GM10847 (cell line): ENCODE data around the gene SLC29A3.

ENCODE experiments used
- POLR2A ChIP-seq: IDR thresholded peaks from 2 replicates; pipeline ENCODE4 v1.6.1; 2011; ENCODE audit not compliant: insufficient read length; ENCODE audit errors: extremely low read depth

SLC29A3 gene

DNA sequence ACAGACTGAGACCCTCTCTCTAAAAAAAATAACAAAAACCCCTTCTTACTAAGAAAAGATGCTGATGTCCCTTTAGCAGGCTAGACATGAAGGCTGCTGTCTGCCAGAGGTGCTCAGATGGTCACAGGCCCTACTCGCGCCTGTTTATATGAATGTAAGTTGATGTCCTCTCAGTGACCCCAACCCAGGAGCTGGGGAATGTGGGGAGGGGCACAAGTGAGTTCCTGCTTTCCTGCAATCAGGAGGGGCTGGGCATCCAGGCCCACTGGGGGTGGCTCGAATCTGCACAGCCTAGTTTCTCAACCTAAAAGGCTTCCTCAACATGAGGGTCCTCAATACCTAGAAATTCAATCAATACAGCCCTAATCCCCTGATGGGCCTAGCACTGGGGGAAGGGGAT, 12.1 kb upstream of the SLC29A3 start:
- no peak for TF ChIP-seq POLR2A

DNA sequence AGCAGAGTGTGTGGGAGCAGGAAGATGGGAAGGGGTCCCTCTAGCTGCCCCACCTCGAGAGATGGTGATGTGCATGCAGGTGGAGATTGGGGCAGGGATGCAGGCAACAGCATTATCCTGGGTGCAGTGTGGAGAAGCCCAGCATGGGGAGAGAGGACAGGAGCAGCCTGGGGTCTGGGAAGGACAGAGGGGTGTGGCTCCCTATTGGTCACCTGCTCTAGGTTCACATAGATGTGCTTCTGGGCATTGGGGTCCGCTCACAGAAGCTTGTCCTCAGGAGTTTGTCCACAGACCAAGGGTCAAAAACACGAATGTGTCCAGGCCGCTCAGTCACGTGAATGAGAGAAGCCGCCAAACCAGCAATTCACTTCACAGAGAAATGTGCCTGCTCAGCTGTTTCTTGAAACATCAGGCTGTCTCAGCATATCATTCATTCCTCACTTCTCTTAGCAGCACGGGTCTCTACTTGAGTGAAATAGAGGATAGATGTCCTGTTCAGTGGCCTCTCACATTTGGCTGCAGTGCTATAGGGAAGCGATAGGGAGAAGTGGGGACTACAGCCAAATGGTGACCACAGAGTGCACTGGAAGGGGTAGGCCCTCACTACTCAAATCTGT, 11.5 kb upstream of the SLC29A3 start:
- no peak for TF ChIP-seq POLR2A

DNA sequence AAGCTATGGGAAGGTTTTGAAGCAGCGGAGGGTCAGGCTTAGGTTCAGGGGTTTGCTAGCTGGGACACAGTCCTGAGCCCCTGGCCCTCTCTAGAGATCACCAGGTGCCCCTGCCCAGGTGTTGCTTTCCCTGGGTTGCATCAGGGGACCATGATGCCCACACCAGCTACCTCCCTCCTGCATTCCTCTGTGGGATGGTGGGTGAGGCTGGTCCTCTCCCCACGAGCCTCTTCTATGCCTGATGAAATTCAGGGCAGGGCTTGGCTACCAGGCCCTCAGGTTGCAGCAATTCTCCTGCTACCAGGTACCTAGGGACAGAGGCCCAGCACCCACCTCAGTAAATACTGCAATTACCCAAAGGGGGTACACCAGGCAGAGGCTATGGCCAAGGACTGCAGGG, 10.8 kb upstream of the SLC29A3 start:
- no peak for TF ChIP-seq POLR2A

DNA sequence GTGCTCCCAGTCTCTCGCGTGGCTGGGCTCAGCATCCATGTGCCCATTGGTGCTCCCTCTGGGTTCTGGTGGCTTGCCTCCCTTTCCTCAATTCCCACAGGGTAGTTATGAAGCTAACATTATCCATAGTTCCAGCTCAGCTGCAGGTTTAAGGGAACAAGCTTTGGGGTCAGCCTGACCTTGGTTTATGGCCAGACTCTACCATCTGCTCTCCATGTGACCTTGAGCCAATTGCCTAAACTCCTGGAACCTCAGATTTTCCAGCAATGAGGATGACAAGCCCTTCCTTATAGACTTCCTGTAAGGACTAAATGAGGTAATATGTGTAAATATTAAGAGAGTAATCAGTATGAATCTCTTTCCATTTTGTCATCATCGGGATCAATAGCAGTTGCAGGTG, 10.1 kb upstream of the SLC29A3 start:
- TF ChIP-seq POLR2A = no peak

DNA sequence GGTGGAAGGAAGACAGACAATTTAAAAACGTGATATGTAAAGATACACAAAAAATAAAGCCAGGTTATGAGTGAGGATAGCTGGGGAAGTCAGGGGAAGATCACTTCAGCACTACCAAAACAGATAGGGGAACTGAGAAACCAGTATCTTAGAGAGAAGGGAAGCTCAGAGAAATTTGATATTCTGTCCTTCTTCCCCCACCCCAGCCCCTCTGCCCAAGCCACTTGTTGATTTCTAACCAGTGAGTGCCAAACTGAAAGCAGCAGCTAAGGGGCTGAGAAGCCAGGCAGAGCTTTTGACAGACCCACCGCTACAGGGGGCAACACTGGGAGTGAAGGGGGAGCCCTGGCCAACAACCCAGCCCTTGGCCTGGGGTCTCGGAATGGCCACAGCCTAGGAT, 9.1 kb upstream of the SLC29A3 start:
- TF ChIP-seq POLR2A = no peak

DNA sequence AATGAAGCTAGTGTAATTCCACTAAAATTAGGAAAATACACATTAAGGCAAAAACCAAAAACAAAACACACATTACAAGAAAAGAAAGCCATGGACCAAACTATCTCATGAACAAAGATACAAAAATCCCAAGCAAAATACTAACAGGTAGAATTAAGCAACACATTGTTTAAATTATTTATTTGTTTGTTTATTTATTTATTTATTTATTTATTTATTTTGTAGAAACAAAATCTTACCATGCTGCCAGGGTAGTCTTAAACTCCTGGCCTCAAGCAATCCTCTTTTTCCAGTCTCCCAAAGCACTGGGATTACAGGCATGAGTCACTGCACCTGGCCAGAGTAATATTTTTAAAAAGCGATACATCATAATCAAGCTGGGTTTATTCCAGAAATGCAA, 6.8 kb upstream of the SLC29A3 start:
- no peak for TF ChIP-seq POLR2A

DNA sequence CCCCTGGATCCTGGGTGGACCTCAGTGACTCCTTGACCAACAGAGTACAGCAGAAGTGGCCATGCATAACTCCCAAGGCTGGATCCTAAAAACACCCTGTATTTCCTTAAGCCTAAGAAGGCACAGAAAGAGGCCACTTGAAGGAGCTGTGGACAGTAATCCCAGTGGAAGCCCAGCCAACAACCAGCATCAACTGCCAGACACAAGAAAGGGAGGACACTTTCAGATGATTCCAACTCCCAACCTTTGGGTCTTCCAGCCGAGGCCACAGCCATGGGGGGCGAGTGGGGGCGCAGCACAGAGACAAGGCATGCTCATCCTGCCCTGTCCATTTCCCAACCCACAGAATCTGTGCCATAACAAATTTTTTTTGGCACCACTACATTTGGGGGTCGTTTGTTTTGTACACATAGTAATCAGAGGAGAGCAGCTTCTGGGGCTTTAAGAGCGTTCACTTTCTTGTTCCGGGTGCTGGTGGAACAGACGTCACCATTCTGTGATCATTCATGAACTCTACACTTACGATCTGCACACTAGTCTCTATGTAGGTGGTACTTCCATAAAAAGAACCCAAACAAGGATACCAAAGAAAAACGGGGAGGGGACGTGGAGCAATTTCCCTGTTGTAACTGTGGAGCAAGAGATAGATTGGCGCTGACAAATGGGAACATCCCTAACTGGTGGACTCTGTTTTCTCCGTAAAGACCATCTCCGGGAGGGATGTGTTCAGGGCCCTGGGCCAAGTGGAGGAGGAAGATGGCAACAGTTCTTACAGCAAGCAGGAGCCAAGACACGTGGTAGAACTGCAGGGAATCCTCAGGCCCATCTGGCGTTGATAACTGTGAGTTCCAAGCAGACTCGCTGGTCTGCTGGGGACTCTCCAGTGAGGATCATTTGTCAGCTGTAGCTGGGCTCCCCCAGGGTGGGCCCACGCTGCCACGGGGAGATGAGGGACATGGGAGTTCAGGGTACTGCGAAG, 6.0 kb upstream of the SLC29A3 start:
- TF ChIP-seq POLR2A = no peak

DNA sequence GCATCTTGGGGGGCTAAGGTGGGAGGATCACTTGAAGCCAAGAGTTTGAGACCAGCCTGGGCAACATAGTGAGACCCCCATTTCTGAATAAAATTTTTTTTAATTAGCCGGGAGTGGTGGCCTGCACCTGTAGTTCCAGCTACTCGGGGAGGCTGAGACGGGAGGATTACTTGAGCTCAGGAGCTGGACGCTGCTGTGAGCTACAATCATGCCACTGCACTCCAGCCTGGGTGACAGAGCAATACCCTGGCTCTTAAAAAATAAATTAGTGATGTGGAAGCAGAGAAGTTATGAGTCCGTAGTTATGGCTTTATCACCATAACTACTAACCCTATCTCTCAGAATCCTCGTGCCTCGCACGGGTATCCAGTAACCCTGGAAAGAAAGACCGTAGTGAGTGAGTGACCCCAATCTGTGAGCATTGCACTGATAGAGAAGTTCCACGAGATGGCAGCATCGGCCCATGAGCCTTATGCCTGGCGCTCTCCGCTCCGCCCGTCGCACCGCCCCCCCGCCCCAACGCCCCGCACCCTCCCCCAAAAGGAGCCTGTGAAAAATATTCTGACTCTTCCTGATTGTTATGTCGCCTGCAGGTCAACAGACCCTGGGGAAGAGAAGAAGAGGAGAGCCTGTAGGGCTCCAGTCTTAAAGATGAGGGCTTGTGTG, 4.9 kb upstream of the SLC29A3 start:
- TF ChIP-seq POLR2A = no peak

DNA sequence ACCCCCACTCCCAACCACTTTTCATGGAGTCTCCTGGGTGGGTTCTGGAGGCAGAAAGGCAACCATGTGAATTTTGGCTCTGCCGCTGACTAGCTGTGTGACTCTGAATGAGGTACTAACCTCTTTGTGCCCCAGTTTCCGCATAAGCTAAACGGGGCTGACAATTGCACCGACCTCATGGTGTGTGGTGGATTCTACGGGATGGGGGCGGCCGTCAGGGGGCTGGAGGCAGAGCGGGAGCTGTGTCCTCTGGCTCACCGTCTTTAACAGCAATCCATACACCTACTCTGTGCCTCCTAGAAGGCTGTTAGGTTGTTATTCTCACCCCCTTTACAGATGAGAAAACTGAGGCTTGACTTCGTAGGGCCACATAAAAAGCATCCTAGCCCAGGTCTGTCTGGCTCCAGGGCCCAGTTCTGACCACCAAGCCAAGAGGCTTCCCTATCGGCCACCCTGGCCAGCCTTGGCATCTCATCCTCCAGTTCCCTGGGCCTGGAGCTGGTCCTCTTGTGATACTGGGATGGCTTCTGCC, 4.3 kb upstream of the SLC29A3 start:
- TF ChIP-seq POLR2A = no peak

DNA sequence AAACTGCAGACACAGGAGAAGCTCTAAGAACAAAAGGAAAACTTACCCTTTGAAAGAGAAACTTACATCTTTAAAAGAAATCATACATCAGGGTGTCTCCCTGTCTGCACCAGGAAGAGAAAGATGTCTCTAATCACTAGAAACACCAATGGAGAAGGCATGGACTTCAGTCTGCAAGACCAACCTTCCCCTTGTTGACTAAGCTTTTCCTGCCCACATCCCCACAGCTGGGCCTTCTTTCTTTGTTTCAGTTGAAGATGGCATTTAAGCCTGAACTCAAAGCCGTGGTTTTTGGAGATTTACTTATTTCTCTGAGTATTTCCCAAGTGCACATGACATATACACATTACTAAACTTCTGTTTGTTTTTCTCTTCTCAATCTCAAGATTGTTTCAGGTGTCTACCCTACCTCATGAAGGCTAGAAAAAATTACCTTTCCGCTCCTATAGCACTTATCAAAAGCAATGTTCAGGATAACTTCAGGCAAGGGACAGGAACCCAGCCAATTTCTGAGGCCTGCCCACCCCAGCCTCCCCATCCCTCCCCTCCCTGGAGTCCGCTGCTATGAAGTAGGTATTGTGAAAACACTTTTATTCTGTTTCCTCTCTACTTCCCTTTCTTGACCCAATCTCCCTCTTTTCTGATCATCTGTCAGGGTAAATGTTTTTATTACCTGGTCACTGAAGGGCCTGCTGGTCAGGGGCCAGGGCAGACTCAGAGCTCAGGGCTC, 2.8 kb upstream of the SLC29A3 start:
- no peak for TF ChIP-seq POLR2A

DNA sequence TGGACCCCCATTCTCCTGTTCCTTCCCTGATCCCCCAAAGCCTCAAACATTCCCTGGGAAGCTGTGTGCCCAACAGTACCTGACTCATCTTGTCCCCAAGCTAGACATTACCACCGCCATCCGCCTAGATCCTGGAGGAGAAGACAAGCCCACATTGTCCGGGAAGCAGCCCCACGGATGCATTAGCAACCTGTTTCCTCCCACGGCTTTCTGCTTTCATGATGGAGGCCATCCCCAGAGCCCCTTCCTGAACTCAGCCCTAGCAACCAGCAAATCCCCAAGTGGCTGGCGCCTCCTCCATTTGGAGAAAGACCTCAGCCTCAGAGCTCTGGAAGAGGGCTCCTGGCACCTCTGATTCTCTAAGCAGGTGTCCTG, 2.3 kb upstream of the SLC29A3 start:
- no peak for TF ChIP-seq POLR2A

DNA sequence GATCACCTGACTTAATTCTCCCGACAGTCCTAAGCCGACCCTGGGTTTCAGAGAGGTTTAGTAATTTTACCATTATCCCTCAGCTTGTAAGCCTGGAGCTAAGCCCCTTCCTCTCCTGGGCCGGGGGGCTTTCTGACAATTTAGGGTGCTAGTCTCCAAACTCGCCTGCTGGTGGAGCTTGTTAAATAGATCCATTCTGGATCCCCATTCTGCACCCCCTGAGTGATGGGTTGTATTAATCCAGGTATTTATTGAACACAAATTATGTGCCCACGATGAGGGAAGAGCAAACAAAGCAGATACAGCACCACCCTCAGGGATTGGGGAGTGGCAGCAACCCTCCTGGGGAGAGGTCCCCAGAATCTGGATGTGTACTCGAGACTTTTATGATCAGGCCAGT, 1.3 kb upstream of the SLC29A3 start:
- TF ChIP-seq POLR2A = no peak

DNA sequence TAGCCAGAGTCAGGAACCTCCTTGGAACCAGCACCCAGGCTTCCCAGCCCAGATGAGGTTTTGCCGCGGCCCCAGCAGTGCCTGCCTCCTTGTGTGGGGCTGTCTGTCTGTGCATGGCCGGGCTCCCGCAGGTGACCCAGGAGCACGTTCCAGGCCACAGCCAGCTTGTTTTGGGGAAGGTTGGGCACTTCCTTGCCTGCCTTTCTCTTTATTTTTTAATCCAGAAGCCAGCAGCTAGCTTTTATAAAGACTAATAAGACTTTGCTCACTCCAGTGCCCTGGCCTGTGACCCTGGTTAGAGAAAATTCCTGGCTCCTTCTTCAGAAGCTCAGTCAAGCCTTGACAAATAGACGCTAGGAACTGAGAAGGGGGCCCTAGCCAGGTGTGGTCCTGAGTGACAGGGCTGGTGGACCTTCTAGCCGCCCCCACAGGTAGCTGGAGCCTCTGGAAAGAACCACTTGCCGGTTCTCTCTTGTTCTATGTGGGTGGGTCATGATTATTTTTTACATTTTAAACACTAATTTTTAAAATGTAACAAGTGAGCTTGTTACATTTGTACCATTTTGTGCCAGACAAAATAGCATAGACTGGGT, 837 bp downstream of the SLC29A3 start:
- TF ChIP-seq POLR2A = no peak

DNA sequence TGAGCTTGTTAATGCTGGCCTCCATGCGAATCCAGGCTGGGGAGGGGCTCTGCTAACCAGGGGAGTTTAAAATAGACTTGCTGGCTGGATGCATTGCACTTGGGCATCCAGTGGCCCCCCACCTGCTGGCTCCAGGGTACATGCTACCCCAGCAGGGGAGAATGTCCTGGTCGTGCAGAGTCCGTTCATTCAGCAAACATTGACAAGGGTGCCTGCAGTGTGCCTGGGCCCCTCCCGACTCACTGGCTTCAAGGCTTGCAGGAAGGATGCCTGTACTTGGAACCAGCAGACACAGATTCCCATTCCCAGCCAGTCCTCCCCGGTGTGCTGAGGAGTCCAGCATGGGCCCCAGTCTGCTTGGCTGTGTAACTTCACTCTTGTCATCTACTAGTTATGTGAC, 1.5 kb downstream of the SLC29A3 start:
- TF ChIP-seq POLR2A = no peak

DNA sequence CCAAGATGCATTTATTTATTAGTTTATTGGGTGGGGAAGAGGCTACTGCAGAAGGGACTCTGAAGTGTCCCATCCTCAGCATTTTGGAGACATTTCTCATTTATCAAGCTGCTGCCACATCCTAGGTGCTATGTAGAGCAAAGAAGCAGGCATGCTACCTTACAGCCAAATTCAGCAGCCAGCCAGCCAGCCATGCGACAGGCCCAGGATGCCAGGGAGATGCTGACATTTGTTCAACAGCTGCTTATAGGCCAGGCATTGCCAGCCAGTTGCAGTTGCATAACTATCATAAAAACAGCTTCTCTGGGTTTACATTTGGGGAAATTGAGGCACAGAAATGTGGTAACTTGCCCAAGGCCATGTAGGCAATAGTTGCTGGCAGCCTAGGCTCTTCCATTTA, 2.3 kb downstream of the SLC29A3 start:
- no peak for TF ChIP-seq POLR2A
